NCI-H1417 (cell line): ENCODE data around the gene SPRR2B.
"Not testable (repeated sequence)": the region's sequence is repeated elsewhere in the genome, so short reads cannot be mapped to it uniquely, and the experiment has no call there.

Experiments used
- DNase-seq, 3 experiments: peaks; one replicate each; lab custom pipeline; 2025; lab: John Stamatoyannopoulos, UW

SPRR2B gene

GRCh38 chr1:153071511-153071910 lies at the start of gene SPRR2B:
TSS of gene SPRR2B (minus strand) at chr1:153071611. CDS start at chr1:153070839, 772 bp downstream.
- no peak for DNase-seq

- DNase-seq = no peak
Observed at GRCh38 chr1:153120945-153121344, 49.5 kb upstream of the SPRR2B start.

- DNase-seq = peak; percentile 5 to 80 (median 48)
Observed at GRCh38 chr1:153119491-153119971, 48.1 kb upstream of the SPRR2B start.

- not testable (repeated sequence) for DNase-seq
Observed at GRCh38 chr1:153115264-153115663, 43.9 kb upstream of the SPRR2B start.

GRCh38 chr1:153113416-153113815 lies 42.0 kb upstream of the SPRR2B start, which contains the start of gene SPRR2F:
TSS of gene SPRR2F (minus strand) at chr1:153113516. CDS start at chr1:153112733, 783 bp downstream.
- no peak for DNase-seq

- not testable (repeated sequence) for DNase-seq
Observed at GRCh38 chr1:153112454-153112853, 41.0 kb upstream of the SPRR2B start.

- no peak for DNase-seq
Observed at GRCh38 chr1:153100245-153100644, 28.8 kb upstream of the SPRR2B start.

- DNase-seq = no peak
Observed at GRCh38 chr1:153099461-153100045, 28.1 kb upstream of the SPRR2B start.

- no peak for DNase-seq
Observed at GRCh38 chr1:153095764-153096163, 24.4 kb upstream of the SPRR2B start.

GRCh38 chr1:153094426-153094825 lies 23.0 kb upstream of the SPRR2B start, which contains the start of gene SPRR2E:
TSS of gene SPRR2E (minus strand) at chr1:153094526. CDS start at chr1:153093751, 775 bp downstream.
- no peak for DNase-seq

- no peak for DNase-seq
Observed at GRCh38 chr1:153087652-153088051, 16.2 kb upstream of the SPRR2B start.

- DNase-seq = no peak
Observed at GRCh38 chr1:153081736-153082135, 10.3 kb upstream of the SPRR2B start.

GRCh38 chr1:153072806-153073726 lies 1.7 kb upstream of the SPRR2B start:
- DNase-seq = no peak

- no peak for DNase-seq
Observed at GRCh38 chr1:153070243-153070642, 1.2 kb downstream of the SPRR2B start.

- DNase-seq = no peak
Observed at GRCh38 chr1:153058826-153059784, 12.3 kb downstream of the SPRR2B start.

GRCh38 chr1:153058154-153058553 lies 13.3 kb downstream of the SPRR2B start:
- no peak for DNase-seq

- DNase-seq = no peak
Observed at GRCh38 chr1:153057375-153057774, 14.0 kb downstream of the SPRR2B start, which contains the start of gene SPRR2A. TSS of gene SPRR2A (minus strand) at chr1:153057512. CDS start at chr1:153056735, 777 bp downstream.

- DNase-seq = peak in 1 of 3 experiments; percentile 6
Observed at GRCh38 chr1:153056111-153056510, 15.3 kb downstream of the SPRR2B start.

- no peak for DNase-seq
Observed at GRCh38 chr1:153049211-153049610, 22.2 kb downstream of the SPRR2B start.

- no peak for DNase-seq
Observed at GRCh38 chr1:153040950-153041631, 30.3 kb downstream of the SPRR2B start, which contains the start of gene SPRR2D. TSS of gene SPRR2D (minus strand) at chr1:153041120. CDS start at chr1:153040346, 774 bp downstream.

- DNase-seq = no peak
Observed at GRCh38 chr1:153035211-153035610, 36.2 kb downstream of the SPRR2B start.
